Skeletal muscle satellite cell (primary cell): Measurements from ENCODE around the gene SSBP3.
"Not testable (repeated sequence)": the region's sequence is repeated elsewhere in the genome, so short reads cannot be mapped to it uniquely, and the experiment has no call there.

Experiments
- H3K27me3 ChIP-seq: 2 replicates; pipeline ENCODE4 v1.7.0; 2013; ENCODE audit warnings: low read length; ENCODE audit not compliant: control insufficient read depth, insufficient read depth
- H3K36me3 ChIP-seq: 2 replicates; pipeline ENCODE4 v1.7.0; 2013; ENCODE audit warnings: mild to moderate bottlenecking, control low read depth, low read length; ENCODE audit not compliant: insufficient read depth
- H3K4me1 ChIP-seq: 2 replicates; pipeline ENCODE4 v1.7.0; 2013; ENCODE audit warnings: low read length; ENCODE audit not compliant: control insufficient read depth, insufficient read depth
- H3K4me2 ChIP-seq: 2 replicates; pipeline ENCODE4 v1.7.0; 2013; ENCODE audit warnings: mild to moderate bottlenecking, low read length
- H3K4me3 ChIP-seq: 2 replicates; pipeline ENCODE4 v1.7.0; 2013; ENCODE audit warnings: low read length
- H3K9ac ChIP-seq: 2 replicates; pipeline ENCODE4 v1.7.0; 2013; ENCODE audit warnings: mild to moderate bottlenecking, low read depth, low read length, moderate library complexity
- H3K9me3 ChIP-seq: replicated peaks from 2 replicates; pipeline ENCODE4 v1.7.0; 2013; ENCODE audit warnings: mild to moderate bottlenecking, control low read depth, low read length

SSBP3 gene

GRCh38 chr1:54355931-54356679 is 50.1 kb downstream of the SSBP3 start:
- Histone ChIP-seq H3K4me1 (peaks cover 8% of the 10 kb centered on the region), H3K4me3 (no peak overlapping the region), H3K27me3 (no peaks in the 10 kb centered on the region), H3K4me2 (no peak overlapping the region), H3K9ac (no peak overlapping the region), H3K9me3 (no peaks in the 10 kb centered on the region), H3K36me3 (peaks cover 7% of the 10 kb centered on the region)

GRCh38 chr1:54354899-54355298 is 51.3 kb downstream of the SSBP3 start:
- H3K4me2 ChIP-seq = no peak overlapping the region
- peaks cover 7% of the 10 kb centered on the region for H3K36me3 ChIP-seq
- no peaks in the 10 kb centered on the region for H3K9me3 ChIP-seq
- H3K4me3 ChIP-seq = no peak overlapping the region
- H3K9ac ChIP-seq = no peak overlapping the region
- H3K27me3 ChIP-seq = no peaks in the 10 kb centered on the region
- peaks cover 8% of the 10 kb centered on the region for H3K4me1 ChIP-seq

- no peak overlapping the region for H3K4me2 ChIP-seq
- no peak overlapping the region for H3K4me3 ChIP-seq
- H3K9me3 ChIP-seq = no peaks in the 10 kb centered on the region
- H3K36me3 ChIP-seq = peaks cover 7% of the 10 kb centered on the region
- H3K4me1 ChIP-seq = peaks cover 8% of the 10 kb centered on the region
- H3K27me3 ChIP-seq = no peaks in the 10 kb centered on the region
- H3K9ac ChIP-seq = no peak overlapping the region
These were observed 52.2 kb downstream of the SSBP3 start for GRCh38 chr1:54353959-54354358.

- no peak overlapping the region for H3K4me3 ChIP-seq
- no peaks in the 10 kb centered on the region for H3K27me3 ChIP-seq
- peaks cover 8% of the 10 kb centered on the region for H3K4me1 ChIP-seq
- no peaks in the 10 kb centered on the region for H3K36me3 ChIP-seq
- no peak overlapping the region for H3K9ac ChIP-seq
- no peaks in the 10 kb centered on the region for H3K9me3 ChIP-seq
- no peak overlapping the region for H3K4me2 ChIP-seq
These were observed 53.4 kb downstream of the SSBP3 start for GRCh38 chr1:54352755-54353154.

- Histone ChIP-seq H3K9ac (no peak overlapping the region), H3K4me1 (peaks cover 8% of the 10 kb centered on the region), H3K27me3 (no peaks in the 10 kb centered on the region), H3K4me2 (no peak overlapping the region), H3K4me3 (no peak overlapping the region), H3K36me3 (no peaks in the 10 kb centered on the region), H3K9me3 (no peaks in the 10 kb centered on the region)
These were observed 55.8 kb downstream of the SSBP3 start for GRCh38 chr1:54350360-54350759.

- peaks cover 8% of the 10 kb centered on the region for H3K4me1 ChIP-seq
- H3K4me2 ChIP-seq = no peak overlapping the region
These were observed 57.5 kb downstream of the SSBP3 start for GRCh38 chr1:54348700-54349021.

GRCh38 chr1:54347955-54348699 is 58.1 kb downstream of the SSBP3 start:
- Histone ChIP-seq H3K27me3 (no peaks in the 10 kb centered on the region), H3K36me3 (peaks cover 4% of the 10 kb centered on the region)

More at GRCh38 chr1:54348700-54349021, 57.5 kb downstream of the SSBP3 start:
- no peaks in the 10 kb centered on the region for H3K9me3 ChIP-seq
- H3K27me3 ChIP-seq = no peaks in the 10 kb centered on the region
- no peak overlapping the region for H3K9ac ChIP-seq
- H3K36me3 ChIP-seq = peaks cover 4% of the 10 kb centered on the region
- no peak overlapping the region for H3K4me3 ChIP-seq

GRCh38 chr1:54347261-54347954 is 58.8 kb downstream of the SSBP3 start:
- no peak overlapping the region for H3K4me3 ChIP-seq
- H3K4me1 ChIP-seq = peaks cover 1% of the 10 kb centered on the region
- no peaks in the 10 kb centered on the region for H3K9me3 ChIP-seq
- H3K36me3 ChIP-seq = peaks cover 4% of the 10 kb centered on the region
- no peak overlapping the region for H3K4me2 ChIP-seq
- no peak overlapping the region for H3K9ac ChIP-seq
- no peaks in the 10 kb centered on the region for H3K27me3 ChIP-seq

More at GRCh38 chr1:54347955-54348699, 58.1 kb downstream of the SSBP3 start:
- Histone ChIP-seq H3K4me1 (peaks cover 8% of the 10 kb centered on the region), H3K9me3 (no peaks in the 10 kb centered on the region), H3K4me2 (no peak overlapping the region), H3K4me3 (no peak overlapping the region), H3K9ac (no peak overlapping the region)

GRCh38 chr1:54345548-54345947 is 60.6 kb downstream of the SSBP3 start:
- H3K4me2 ChIP-seq, H3K36me3 ChIP-seq, H3K4me3 ChIP-seq, H3K27me3 ChIP-seq, H3K9me3 ChIP-seq, H3K4me1 ChIP-seq, H3K9ac ChIP-seq: not testable (repeated sequence)

- peaks cover 4% of the 10 kb centered on the region for H3K36me3 ChIP-seq
- no peaks in the 10 kb centered on the region for H3K4me1 ChIP-seq
- no peaks in the 10 kb centered on the region for H3K27me3 ChIP-seq
- H3K9ac ChIP-seq = no peak overlapping the region
- H3K4me2 ChIP-seq = no peak overlapping the region
- H3K9me3 ChIP-seq = no peaks in the 10 kb centered on the region
- H3K4me3 ChIP-seq = no peak overlapping the region
These were observed 61.1 kb downstream of the SSBP3 start for GRCh38 chr1:54345116-54345515.

GRCh38 chr1:54342742-54343687 is 63.2 kb downstream of the SSBP3 start:
- H3K9ac ChIP-seq = no peak overlapping the region

More at GRCh38 chr1:54342742-54343687, 63.2 kb downstream of the SSBP3 start:
- Histone ChIP-seq H3K4me2 (no peak overlapping the region), H3K36me3 (peaks cover 4% of the 10 kb centered on the region), H3K27me3 (no peaks in the 10 kb centered on the region), H3K4me1 (no peaks in the 10 kb centered on the region), H3K9me3 (no peaks in the 10 kb centered on the region), H3K4me3 (no peak overlapping the region)
